ENCODE results near the gene MYO5C.

The MYO5C gene, protein sequence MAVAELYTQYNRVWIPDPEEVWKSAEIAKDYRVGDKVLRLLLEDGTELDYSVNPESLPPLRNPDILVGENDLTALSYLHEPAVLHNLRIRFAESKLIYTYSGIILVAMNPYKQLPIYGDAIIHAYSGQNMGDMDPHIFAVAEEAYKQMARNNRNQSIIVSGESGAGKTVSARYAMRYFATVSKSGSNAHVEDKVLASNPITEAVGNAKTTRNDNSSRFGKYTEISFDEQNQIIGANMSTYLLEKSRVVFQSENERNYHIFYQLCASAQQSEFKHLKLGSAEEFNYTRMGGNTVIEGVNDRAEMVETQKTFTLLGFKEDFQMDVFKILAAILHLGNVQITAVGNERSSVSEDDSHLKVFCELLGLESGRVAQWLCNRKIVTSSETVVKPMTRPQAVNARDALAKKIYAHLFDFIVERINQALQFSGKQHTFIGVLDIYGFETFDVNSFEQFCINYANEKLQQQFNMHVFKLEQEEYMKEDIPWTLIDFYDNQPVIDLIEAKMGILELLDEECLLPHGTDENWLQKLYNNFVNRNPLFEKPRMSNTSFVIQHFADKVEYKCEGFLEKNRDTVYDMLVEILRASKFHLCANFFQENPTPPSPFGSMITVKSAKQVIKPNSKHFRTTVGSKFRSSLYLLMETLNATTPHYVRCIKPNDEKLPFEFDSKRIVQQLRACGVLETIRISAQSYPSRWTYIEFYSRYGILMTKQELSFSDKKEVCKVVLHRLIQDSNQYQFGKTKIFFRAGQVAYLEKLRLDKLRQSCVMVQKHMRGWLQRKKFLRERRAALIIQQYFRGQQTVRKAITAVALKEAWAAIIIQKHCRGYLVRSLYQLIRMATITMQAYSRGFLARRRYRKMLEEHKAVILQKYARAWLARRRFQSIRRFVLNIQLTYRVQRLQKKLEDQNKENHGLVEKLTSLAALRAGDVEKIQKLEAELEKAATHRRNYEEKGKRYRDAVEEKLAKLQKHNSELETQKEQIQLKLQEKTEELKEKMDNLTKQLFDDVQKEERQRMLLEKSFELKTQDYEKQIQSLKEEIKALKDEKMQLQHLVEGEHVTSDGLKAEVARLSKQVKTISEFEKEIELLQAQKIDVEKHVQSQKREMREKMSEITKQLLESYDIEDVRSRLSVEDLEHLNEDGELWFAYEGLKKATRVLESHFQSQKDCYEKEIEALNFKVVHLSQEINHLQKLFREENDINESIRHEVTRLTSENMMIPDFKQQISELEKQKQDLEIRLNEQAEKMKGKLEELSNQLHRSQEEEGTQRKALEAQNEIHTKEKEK (N-terminal part only)

DNA sequence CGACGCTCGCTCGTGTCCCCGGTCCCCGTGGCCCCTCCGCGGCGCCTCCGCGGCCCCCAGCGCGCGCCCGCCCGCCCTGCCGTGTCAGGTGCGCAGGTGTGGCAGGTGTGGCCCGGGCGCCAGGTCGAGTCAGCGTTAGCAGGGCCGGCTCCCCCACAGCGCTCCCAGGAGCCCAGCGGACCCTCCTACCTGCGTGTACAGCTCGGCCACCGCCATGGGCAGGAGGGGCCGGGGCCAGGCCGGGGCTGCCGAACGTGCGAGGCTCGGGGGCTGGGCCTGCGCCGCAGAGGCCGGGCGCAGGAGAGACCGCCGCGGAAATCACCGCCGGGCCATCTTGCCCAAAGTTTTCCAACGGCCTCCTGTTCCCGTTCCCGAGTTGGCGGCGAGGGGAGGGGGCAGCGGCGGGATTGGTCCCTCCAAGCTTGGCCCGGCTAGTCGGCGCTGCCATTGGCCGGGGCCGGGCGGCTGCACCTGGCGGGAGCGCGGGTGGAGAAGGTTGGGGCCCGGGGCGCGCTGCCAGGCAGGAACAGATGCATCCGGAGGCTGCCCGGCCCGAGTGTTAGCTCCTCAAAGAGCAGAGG lies at the start of gene MYO5C:
Gene MYO5C (minus strand): TSS at position 384 of the 581 bp plus-strand sequence. CDS start 168 bp downstream, at position 216.
- no peak for DNase-seq (ENCODE audit: low read depth in 2 of 2)

DNA sequence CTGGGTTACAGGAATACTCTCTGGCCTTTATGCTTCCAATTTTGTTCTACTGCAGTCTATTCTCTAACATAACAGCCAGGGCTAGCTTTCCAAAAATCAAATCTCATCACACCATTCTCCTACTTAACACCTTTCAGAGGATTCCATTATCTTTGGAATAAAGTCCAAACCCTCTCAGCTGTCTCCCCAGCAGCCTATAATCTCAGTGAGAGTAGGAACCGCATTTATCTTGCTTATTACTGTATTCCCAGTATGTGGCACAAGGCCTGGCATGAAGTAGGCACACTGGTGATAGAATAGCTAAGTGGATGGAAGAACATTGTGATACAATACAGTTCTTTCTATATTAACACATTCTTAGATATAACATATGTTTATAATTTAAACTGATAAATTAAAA lies 49.0 kb upstream of the MYO5C start:
- no peak for DNase-seq (ENCODE audit: low read depth in 2 of 2)

DNA sequence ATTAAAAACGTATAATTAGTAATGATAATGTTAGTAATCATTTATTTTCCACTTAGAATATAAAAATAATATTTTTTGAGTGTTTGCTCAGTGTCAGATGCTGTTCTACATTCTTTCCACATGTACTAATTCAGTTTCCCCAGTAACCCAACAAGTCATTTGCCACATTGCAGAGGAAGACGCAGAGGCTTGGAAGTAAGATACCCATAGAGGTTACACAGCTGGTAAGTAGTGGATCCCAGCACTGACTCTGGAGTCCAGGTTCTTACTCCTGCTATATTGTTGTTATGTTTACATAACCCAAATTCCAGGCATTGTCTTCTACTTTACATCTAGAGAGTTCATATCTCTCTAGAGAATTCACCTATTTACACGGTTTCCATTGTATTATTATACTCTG lies 48.2 kb upstream of the MYO5C start:
- no peak for DNase-seq (ENCODE audit: low read depth in 2 of 2)

DNA sequence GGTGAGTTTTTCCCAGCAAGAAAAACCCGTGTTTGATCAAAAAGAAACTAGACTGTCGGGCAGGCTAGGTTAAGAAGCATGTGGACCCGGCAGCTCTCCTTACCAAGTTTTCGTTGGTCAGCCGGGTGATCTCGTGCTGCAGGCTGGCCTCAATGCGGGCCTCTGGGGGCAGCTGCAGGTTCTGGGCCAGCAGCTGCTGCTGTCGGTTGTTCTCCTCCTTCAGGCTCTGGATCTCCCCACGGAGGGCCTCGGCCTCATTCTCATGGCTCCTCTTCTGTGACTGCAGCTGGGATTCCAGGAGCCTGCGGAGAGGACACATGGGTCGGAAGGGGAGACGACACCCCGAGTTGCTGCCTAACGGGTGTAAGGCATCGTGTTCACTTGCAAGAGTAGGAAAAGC lies 44.5 kb upstream of the MYO5C start:
- no peak for DNase-seq (ENCODE audit: low read depth in 2 of 2)

DNA sequence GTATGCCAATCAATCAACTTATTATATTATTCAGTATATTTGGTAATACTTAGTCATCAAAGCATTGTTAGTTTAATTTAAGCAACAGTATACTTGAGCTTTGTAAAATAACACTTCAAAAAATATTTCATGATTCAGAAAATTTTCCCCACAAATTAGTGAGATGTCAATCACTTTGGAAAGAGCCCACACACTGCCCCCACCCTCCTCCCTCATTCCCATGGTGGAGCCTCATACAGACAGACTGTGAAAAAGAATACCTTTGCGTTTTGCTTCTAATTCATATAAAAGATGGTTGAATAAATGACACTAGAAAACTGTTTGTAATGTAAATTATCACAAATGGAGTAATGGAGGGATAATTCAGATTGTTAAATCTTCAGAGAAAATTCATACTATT lies 43.3 kb upstream of the MYO5C start:
- DNase-seq (ENCODE audit: low read depth in 2 of 2): no peak

DNA sequence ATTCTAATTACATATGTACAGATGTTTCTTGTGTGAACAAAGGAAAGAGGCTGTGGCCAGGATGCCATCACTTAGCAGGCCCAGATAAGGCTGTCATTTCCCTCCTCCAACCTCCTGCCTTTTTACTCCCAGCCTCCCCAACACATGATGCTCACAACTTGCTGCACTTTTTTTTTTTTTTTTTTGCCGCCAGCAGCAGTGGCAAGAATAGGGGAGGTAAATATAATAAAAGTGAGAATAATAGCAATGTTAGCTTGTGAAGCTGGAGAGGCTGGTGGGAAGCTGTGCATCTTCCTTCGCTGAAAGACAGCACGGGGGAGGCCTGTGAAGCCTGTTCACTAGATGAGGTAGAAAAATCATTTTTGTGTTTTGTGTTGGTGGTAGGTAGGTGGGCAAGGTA lies 42.5 kb upstream of the MYO5C start:
- no peak for DNase-seq (ENCODE audit: low read depth in 2 of 2)

DNA sequence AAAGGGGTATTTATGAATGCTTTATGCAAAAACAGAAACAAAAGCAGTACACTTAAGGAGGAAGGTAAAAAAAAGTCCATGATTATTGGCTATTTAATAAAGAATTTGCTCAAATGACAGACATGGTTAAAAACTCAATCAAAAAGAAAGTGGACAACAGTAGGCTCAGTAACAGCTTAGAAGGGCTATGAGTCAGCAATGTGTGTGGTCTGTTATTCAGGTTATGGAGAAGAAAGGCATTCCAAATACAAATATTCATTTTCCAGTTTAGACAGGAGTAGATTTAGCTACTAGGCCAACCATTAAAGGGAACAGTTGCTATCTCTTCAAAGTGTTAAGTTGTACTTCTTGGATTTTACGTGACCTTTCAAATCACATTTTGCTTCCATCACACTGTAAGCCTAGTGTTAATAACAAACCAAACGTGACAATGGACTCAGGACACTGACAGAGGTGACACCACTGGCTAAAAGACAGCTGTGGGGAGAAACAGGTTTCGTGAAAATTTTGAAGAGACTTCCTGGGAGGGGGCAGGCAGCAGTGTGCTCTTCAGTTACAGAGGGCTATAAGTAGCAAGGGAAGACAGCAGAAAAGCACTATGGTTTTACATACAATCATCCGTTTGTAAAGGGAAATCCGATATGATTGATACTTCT lies 41.7 kb upstream of the MYO5C start:
- peak in 1 of 2 experiments; percentile 39 for DNase-seq (ENCODE audit: low read depth in 2 of 2)

DNA sequence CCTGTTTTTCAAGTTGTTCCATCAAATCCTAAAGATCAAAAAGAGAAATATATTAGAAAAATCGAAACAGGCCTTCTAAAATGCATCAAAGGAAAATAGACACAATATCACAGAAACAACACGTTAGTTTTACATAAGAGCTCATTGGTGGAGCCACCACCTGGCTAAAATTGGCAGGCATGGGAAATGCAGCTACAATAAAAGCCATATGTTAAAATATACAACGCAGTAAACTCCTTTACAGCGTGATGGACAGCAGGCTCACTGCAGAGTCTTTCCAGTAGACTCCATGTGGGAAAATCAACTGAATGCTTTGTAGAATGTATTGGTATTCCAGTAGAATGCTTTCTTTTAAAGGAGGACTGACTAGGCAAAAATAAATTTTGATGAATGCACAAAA lies 40.9 kb upstream of the MYO5C start:
- no peak for DNase-seq (ENCODE audit: low read depth in 2 of 2)

DNA sequence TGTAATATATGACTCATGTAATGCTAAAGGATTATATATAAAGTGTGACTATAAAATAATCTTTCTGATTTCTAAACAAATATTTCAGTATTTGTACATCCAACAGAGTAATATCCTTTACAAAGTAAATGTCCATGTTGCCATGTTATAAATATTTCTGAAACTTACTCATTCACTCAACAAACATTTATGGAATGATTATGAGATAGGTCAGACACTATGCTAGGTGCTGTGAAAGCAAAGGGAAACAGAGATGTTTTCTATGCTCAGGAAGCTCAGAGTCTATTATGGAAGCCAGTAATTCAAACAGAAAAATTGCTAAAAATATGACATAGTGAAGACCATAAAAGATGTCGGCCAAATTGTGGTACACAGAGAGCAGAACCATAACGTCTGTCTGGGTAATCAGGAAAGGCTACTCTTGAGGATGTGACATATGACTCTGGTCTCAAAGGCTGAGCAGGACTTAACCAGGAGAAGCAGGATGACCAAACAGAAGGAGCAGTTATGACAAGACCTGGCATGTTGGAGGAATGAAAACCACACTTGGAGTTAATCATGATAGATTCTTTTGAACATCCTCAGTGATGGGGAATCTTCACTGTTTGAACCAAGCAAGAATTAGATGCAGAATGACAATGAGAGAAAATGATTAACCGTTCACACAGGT lies 39.0 kb upstream of the MYO5C start:
- DNase-seq (ENCODE audit: low read depth in 2 of 2): no peak

DNA sequence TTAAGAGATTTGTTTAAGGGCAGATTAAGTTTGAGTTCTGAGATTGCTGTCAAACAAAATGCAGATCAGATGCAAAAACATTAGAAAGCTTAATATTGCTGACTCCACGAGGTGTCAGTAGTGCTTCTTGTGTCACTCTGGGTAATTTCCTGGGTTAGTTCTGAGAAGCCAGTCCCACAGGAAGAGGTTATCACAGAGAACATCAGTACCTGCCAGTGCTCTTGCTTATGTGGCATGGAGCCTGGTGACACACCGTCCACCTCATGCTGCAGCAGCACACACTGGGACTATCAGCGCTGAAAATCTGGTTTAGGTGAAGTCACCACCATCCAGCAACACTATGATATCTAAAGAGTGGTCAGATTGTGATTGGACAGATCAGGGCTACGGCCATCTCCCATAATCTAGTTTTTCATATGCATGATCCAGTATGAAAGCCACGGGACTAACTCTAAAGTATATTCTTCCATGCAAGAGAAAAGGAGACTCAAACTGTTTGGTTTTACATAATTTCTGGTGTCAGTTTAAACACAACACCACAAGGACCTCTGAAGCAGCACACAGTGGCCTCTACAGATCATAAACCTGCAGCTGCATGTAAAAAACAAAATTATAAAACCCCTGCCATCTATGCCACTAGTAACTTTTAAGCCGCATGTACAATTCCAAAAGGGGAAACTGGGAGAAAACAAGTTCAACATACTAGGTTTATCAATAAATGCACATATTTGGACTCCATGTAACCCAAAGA lies 36.1 kb upstream of the MYO5C start:
- DNase-seq (ENCODE audit: low read depth in 2 of 2): no peak

DNA sequence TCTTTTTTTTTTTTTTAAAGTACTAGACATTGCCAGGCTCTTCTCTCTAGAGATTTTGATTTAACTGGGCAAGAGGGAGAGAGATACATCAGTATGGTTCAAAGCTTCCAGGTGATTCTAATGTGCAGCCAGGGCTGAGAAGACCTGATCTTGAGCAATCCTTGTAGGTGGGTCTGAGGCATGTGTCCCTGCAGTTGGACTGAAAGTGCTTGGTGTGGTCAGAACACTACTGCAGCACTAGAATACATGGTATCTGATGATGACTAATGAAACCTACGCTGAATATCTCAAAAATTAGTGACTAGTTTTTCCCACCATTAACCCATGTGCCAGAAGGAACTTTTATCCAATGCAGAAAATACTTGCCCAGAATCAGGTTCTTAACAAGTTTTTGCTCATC lies 34.4 kb upstream of the MYO5C start:
- no peak for DNase-seq (ENCODE audit: low read depth in 2 of 2)

DNA sequence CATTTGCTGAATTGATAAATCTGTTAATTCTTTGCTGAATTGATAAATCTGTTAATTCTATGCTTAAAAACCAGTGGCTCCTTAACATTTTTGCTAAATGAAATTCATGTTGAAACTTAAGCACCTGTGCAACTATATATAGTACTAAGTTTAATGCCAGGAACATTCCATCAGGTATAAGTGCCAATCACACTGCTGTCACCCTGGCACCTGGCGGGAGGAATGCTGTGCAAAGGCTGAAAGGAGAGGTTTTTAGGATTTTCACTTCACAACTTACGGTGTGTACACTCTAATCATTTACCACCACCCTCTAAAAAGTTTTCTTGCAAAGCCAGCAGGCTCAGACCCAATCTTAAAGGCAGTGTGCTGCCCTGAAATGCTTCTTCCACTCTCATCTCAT lies 33.5 kb upstream of the MYO5C start:
- DNase-seq (ENCODE audit: low read depth in 2 of 2): no peak

DNA sequence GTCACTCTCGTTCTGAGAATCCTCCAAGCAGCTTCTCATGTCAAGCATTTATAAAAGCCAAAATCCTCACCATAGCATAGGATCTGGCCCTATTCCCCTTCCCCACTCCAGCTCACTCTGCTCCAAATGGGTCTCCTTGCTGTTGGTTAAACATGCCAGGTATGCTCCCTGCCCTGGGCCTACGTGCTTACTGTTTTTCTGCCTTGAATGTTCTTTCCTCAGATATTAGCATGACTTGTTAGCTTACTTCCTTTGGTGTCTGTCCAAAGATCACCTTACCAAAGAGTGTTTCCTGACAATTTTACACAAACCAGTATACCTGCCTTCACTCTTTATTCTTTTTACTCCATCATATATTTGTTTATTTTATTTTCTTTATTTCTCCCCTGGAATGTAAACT lies 33.1 kb upstream of the MYO5C start:
- DNase-seq (ENCODE audit: low read depth in 2 of 2): no peak

DNA sequence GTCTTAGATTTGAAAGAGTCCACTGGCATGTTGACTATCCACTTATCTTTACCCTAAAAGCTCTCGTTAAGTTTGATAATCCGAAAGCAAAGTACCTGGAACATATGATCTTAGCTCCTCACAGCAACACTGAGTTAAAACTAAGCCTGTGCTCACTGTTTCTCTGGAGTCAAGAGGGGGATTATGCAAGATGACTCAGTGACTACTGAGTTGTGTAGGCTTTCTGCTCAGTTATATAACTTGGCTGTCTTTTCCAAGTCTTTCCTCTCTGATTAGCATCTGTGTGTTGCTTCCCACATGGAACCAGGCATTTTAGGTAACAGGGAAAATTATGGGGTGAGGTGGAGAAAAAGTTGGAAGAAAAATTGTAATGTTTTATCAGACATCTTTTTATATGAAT lies 31.2 kb upstream of the MYO5C start:
- DNase-seq (ENCODE audit: low read depth in 2 of 2): no peak

DNA sequence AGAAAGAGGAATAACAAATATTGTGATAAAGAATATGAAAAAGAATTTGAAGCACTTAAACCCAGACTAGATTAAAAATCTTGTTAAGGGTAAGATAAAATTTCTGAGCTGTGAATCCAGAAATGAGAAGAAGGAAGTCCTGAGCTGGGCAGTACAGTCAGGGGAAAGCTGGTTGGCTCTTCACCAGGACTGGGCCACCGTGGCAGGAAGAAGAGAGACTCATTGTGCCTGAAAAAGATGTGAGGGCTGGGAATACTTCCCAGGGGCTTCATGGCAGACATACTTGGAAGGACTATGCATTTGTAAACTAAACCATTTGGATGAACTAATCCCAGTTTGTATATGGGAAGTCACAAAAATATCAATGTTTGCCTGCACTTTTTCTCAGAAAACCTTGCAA lies 28.5 kb upstream of the MYO5C start:
- no peak for DNase-seq (ENCODE audit: low read depth in 2 of 2)

DNA sequence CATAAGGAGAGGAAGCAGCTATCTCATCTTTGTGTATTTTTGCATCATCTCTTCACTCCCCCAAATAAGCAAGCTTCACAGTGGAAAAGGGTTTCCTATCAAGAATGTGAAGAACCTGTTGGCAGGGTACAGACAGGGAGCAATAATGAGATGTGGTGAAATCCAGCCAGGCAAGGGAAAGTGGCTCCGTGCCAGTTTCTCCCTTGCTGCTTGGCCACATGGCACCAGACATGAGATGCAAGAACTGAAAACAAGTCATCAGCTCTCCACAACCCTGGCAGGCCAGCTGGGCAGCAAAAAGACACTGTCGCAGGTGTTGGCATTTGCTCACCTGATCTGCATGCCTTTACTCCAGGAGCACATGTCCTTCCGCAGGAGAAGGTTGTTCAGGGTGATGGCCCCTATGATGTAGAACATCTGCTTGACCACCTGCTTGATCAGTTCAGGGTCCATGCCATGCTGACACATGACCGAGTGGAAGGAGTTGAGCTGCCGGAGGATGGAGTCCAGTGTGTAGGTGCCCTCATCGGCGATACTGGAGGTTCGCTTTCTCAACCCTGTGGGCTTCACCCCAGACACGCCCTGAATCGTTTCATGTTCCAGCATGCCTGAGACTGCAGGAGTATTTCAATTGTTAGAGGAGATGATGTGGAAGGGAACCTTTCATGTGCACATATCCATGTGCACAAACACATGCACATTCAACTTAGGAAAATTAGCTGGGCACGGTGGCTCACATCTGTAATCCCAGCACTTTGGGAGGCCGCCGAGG lies 23.3 kb upstream of the MYO5C start:
- no peak for DNase-seq (ENCODE audit: low read depth in 2 of 2)

DNA sequence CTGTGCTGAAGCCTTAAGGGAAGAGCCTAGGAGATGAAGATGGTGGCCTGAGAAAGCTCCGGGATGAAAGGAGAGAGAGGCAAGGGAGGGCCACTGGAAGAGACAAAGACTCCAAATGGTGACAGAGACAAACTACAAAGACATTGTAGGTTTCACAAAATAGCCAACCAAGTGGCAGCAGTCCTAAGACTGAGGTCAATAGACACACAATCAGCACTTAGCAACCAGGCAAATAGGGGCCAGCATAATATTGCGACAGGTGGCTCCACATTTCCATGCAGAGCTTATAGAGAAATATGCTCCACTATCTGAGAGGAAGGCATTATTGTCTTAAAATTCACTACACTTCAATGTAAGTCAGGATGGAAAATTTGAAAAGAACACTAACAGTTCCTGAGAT lies 22.1 kb upstream of the MYO5C start:
- no peak for DNase-seq (ENCODE audit: low read depth in 2 of 2)

DNA sequence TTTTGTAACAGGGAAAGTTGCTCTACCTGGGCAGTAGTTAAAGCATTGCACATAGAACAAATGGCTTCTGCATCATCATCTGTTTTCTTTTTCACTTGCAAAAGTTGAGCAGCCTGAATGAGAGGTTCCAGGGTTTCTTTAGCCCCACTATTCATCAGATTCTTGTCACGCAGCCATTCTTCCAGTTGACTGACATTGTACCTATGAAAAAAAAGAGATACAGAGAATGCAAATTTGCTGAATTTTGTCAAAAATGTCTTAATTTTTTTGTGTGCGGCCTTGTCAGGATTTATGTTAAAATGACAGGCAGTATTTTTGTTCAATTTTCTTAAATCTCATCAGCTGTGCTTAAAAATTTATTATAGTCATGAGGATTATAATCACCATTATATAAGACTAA lies 21.4 kb upstream of the MYO5C start:
- no peak for DNase-seq (ENCODE audit: low read depth in 2 of 2)

DNA sequence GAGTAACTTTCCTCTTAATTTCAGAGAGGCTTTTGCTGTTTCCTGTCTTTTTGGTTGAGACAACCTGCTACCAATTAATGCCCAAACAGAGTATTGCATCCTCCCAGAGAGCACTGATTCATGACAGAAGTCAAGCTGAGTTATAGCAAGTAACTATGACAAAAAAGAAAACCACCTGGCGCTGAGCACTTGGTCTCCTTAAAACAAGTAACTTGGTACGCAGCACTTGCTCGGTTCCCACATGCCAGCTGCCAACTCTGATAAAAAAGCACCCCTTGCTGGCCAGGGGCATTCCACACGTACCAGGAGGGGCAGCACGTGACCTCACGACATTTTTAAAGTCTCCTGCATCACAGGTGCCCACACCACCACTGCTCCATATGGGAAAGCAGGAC lies 13.5 kb upstream of the MYO5C start:
- DNase-seq (ENCODE audit: low read depth in 2 of 2): no peak

All from fibroblast of skin of left quadriceps (primary cell).